GM12892 (cell line): ENCODE results near the gene S1PR2.

ENCODE experiments used
- POLR2A ChIP-seq: IDR thresholded peaks from 2 replicates; pipeline ENCODE4 v1.6.1; 2011; ENCODE audit warnings: low read depth, low read length, control low read depth
- POLR2AphosphoS5 ChIP-seq: IDR thresholded peaks from 2 replicates; pipeline ENCODE4 v1.6.1; 2011; ENCODE audit warnings: low read depth, low read length, control low read depth

DNA sequence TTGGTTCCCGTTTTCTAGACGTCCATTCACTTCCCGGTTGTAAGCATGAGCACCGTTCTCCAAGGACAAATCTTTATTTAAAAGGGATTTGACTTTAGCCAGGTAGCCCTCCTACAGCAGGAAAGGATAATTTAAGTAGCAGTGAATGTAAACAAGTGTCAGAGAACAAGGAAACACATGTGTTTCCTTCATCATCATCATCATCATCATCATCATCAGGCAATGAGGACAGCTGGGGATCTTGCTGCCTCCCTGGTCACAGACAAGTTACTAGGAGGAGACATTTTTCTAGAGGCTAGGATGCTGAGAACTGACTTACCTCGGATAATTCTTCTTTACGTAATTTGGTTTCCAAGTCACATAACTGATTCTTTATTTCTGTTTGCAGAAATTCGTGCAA, 50.7 kb downstream of the S1PR2 start:
- TF ChIP-seq POLR2AphosphoS5, result no peak
- TF ChIP-seq POLR2A, result no peak
